ENCODE results near the gene MTMR10.

GRCh38 chr15:31039961-31040360, 48.5 kb upstream of the MTMR10 start:
- TF ChIP-seq CTCF (conservative IDR thresholded peaks at IDR 0.05; ENCODE audit: low read depth, low read length) (no peak), POLR2A (IDR thresholded peaks at IDR 0.05; ENCODE audit: low read depth, low read length) (no peak), ELK1 (IDR thresholded peaks at IDR 0.05; ENCODE audit: borderline replicate concordance, low read depth, low read length) (no peak), RCOR1 (IDR thresholded peaks at IDR 0.05; ENCODE audit: insufficient replicate concordance, low read length) (no peak), RFX5 (IDR thresholded peaks at IDR 0.05; ENCODE audit: low read depth, low read length) (no peak), RAD21 (IDR thresholded peaks at IDR 0.05; ENCODE audit: low read length) (no peak), FOS (IDR thresholded peaks at IDR 0.05; ENCODE audit: low read depth, low read length) (no peak), USF2 (IDR thresholded peaks at IDR 0.05; ENCODE audit: low read depth, low read length) (no peak), MAFK (IDR thresholded peaks at IDR 0.05; ENCODE audit: low read depth, low read length) (no peak), CEBPB (IDR thresholded peaks at IDR 0.05; ENCODE audit: low read depth, low read length) (no peak)
